ENCODE measurements around the gene PPOX. TPM values are rescaled to one million over a fixed set of nuclear protein-coding genes. Genes with fewer than 3 reads are reported as not detected.

PPOX gene
- total RNA-seq, 2 donors from 2014 or later, result 46.4 to 47.2 TPM

- Histone ChIP-seq H3K4me3 (ENCODE audit: low read length) (no peak overlapping the region), H3K4me1 (ENCODE audit: control insufficient read depth, insufficient read depth, low read length) (no peaks in the 10 kb centered on the region), H3K27me3 (ENCODE audit: control insufficient read depth, insufficient read depth, low read length, poor library complexity, severe bottlenecking) (no peaks in the 10 kb centered on the region), H3K9ac (ENCODE audit: extremely low read depth, low read length, poor library complexity, severe bottlenecking) (no peak overlapping the region), H3K36me3 (ENCODE audit: control insufficient read depth, insufficient read depth, low read length) (peaks cover 59% of the 10 kb centered on the region), H3K27ac (ENCODE audit: low read depth, low read length) (no peak overlapping the region), H3K9me3 (ENCODE audit: control insufficient read depth, low read length) (no peaks in the 10 kb centered on the region)
- TF ChIP-seq CTCF (conservative IDR thresholded peaks at IDR 0.05), result no peak
- Mint-ChIP-seq H3K9me3 (no peaks in the 10 kb centered on the region), H3K4me1 (peaks cover 11% of the 10 kb centered on the region), H3K4me3 (no peak overlapping the region), H3K27ac (no peak overlapping the region), H3K27me3 (ENCODE audit: insufficient read depth) (no peaks in the 10 kb centered on the region), H3K36me3 (ENCODE audit: low read depth) (peaks cover 47% of the 10 kb centered on the region)
- 94 to 98% methylated on average over 9 to 12 of the region's 12 CpGs for whole genome bisulfite sequencing, 2 experiments (ENCODE audit: insufficient coverage in 1 of 2, insufficient read length in 1 of 2)
- DNase-seq, result no peak
Measured at GRCh38 chr1:161171696-161172095, 5.5 kb downstream of the PPOX start.

GRCh38 chr1:161172349-161172748, 6.1 kb downstream of the PPOX start:
- H3K4me3 ChIP-seq (ENCODE audit: low read length), result no peak overlapping the region
- H3K9me3 ChIP-seq (ENCODE audit: control insufficient read depth, low read length), result no peaks in the 10 kb centered on the region
- H3K36me3 ChIP-seq (ENCODE audit: control insufficient read depth, insufficient read depth, low read length), result peaks cover 59% of the 10 kb centered on the region
- DNase-seq, result no peak
- Mint-ChIP-seq H3K4me3 (no peak overlapping the region), H3K27ac (no peak overlapping the region), H3K36me3 (ENCODE audit: low read depth) (peaks cover 47% of the 10 kb centered on the region), H3K4me1 (peaks cover 6% of the 10 kb centered on the region), H3K27me3 (ENCODE audit: insufficient read depth) (no peaks in the 10 kb centered on the region), H3K9me3 (no peaks in the 10 kb centered on the region)
- no peaks in the 10 kb centered on the region for H3K4me1 ChIP-seq (ENCODE audit: control insufficient read depth, insufficient read depth, low read length)
- no peak for TF ChIP-seq CTCF (conservative IDR thresholded peaks at IDR 0.05)
- no peak overlapping the region for H3K27ac ChIP-seq (ENCODE audit: low read depth, low read length)
- H3K27me3 ChIP-seq (ENCODE audit: control insufficient read depth, insufficient read depth, low read length, poor library complexity, severe bottlenecking), result no peaks in the 10 kb centered on the region
- no peak overlapping the region for H3K9ac ChIP-seq (ENCODE audit: extremely low read depth, low read length, poor library complexity, severe bottlenecking)
- WGBS, 2 experiments (ENCODE audit: insufficient coverage in 1 of 2, insufficient read length in 1 of 2), result 78 to 100% methylated on average over 1 of the region's 1 CpG

- H3K4me1 ChIP-seq (ENCODE audit: control insufficient read depth, insufficient read depth, low read length), result no peaks in the 10 kb centered on the region
- no peak overlapping the region for H3K27ac ChIP-seq (ENCODE audit: low read depth, low read length)
Measured at GRCh38 chr1:161172776-161173376, 6.7 kb downstream of the PPOX start.

More at GRCh38 chr1:161172776-161173376, 6.7 kb downstream of the PPOX start:
- Histone ChIP-seq H3K4me3 (ENCODE audit: low read length) (no peak overlapping the region), H3K27me3 (ENCODE audit: control insufficient read depth, insufficient read depth, low read length, poor library complexity, severe bottlenecking) (no peaks in the 10 kb centered on the region), H3K9me3 (ENCODE audit: control insufficient read depth, low read length) (no peaks in the 10 kb centered on the region), H3K9ac (ENCODE audit: extremely low read depth, low read length, poor library complexity, severe bottlenecking) (no peak overlapping the region), H3K36me3 (ENCODE audit: control insufficient read depth, insufficient read depth, low read length) (peaks cover 59% of the 10 kb centered on the region)
- no peak for TF ChIP-seq CTCF (conservative IDR thresholded peaks at IDR 0.05)
- WGBS, 2 experiments (ENCODE audit: insufficient coverage in 1 of 2, insufficient read length in 1 of 2), result 83 to 88% methylated on average over 2 to 4 of the region's 4 CpGs
- no peaks in the 10 kb centered on the region for H3K9me3 Mint-ChIP-seq
- H3K27ac Mint-ChIP-seq, result no peak overlapping the region
- DNase-seq, result no peak
- no peaks in the 10 kb centered on the region for H3K27me3 Mint-ChIP-seq (ENCODE audit: insufficient read depth)
- H3K4me3 Mint-ChIP-seq, result no peak overlapping the region
- H3K36me3 Mint-ChIP-seq (ENCODE audit: low read depth), result peaks cover 47% of the 10 kb centered on the region
- peaks cover 9% of the 10 kb centered on the region for H3K4me1 Mint-ChIP-seq

Measured in endodermal cell (in vitro differentiated cells).